CD14-positive monocyte (primary cell): ENCODE data around the gene ADSL. TPM values are rescaled to one million over a fixed set of nuclear protein-coding genes. Genes with fewer than 3 reads are reported as not detected.

Experiments used
- DNase-seq, 3 donors: peaks; one replicate each; pipeline ENCODE4 v3.0.0-alpha.2; 2011 to 2022
- H2AFZ ChIP-seq: 2 replicates; pipeline ENCODE4 v1.6.0; 2012; ENCODE audit warnings: mild to moderate bottlenecking, low read depth, low read length, inconsistent platforms; ENCODE audit not compliant: insufficient read depth, poor library complexity, severe bottlenecking
- H3K27ac ChIP-seq, 2 donors: 1 replicate in 1 of 2; 2 replicates in 1 of 2; pipeline ENCODE4 v1.5.1; 2012 to 2013; ENCODE audit warnings: low read length in 2 of 2, control low read depth in 1 of 2, inconsistent platforms in 1 of 2, low read depth in 1 of 2, mild to moderate bottlenecking in 1 of 2
- H3K27me3 ChIP-seq, 2 donors: one replicate each; pipeline versions ENCODE4 v1.6.0 to v1.6.1; 2011 to 2013; ENCODE audit warnings: low read length in 2 of 2; ENCODE audit not compliant: control insufficient read depth in 2 of 2, insufficient read depth in 2 of 2
- H3K36me3 ChIP-seq, 2 donors: replicated peaks in 1 of 2; 1 replicate in 1 of 2; 2 replicates in 1 of 2; pipeline versions ENCODE4 v1.5.1 to v1.6.1; 2012 to 2013; ENCODE audit warnings: low read length in 2 of 2, control low read depth in 1 of 2, inconsistent platforms in 1 of 2, mild to moderate bottlenecking in 1 of 2; ENCODE audit not compliant: insufficient read depth in 2 of 2, control insufficient read depth in 1 of 2
- H3K4me1 ChIP-seq, 2 donors: 1 replicate in 1 of 2; 2 replicates in 1 of 2; pipeline versions ENCODE4 v1.5.1 to v1.6.1; 2012 to 2013; ENCODE audit warnings: low read length in 2 of 2, control low read depth in 1 of 2, inconsistent platforms in 1 of 2, mild to moderate bottlenecking in 1 of 2, moderate library complexity in 1 of 2; ENCODE audit not compliant: insufficient read depth in 2 of 2, control insufficient read depth in 1 of 2
- H3K4me2 ChIP-seq: replicated peaks from 2 replicates; pipeline ENCODE3; 2012; ENCODE audit warnings: low read length, moderate library complexity, mild to moderate bottlenecking; ENCODE audit not compliant: poor library complexity, severe bottlenecking; ENCODE audit errors: extremely low read depth
- H3K4me3 ChIP-seq, 3 experiments: fragments of 200-600 bp in 1 of 3; sonication (generic) in 1 of 3; replicated peaks in 1 of 3; 1 replicate in 2 of 3; 2 replicates in 1 of 3; pipeline ENCODE4 v1.5.1; 2011 to 2013; ENCODE audit warnings: low read length in 3 of 3, mild to moderate bottlenecking in 3 of 3, control low read depth in 2 of 3, low read depth in 2 of 3, inconsistent platforms in 1 of 3, moderate library complexity in 1 of 3
- H3K79me2 ChIP-seq: 2 replicates; pipeline ENCODE4 v1.6.0; 2012; ENCODE audit warnings: mild to moderate bottlenecking, control low read depth, inconsistent platforms, low read length, moderate library complexity; ENCODE audit not compliant: insufficient read depth
- H3K9ac ChIP-seq: 2 replicates; pipeline ENCODE4 v1.6.0; 2017; ENCODE audit warnings: low read length, mild to moderate bottlenecking; ENCODE audit not compliant: insufficient read depth, poor library complexity, severe bottlenecking
- H3K9me3 ChIP-seq, 2 donors: replicated peaks in 1 of 2; 1 replicate in 1 of 2; 2 replicates in 1 of 2; pipeline versions ENCODE4 v1.5.1 to v1.6.1; 2012 to 2013; ENCODE audit warnings: low read length in 2 of 2, control low read depth in 1 of 2; ENCODE audit not compliant: control insufficient read depth in 1 of 2, insufficient read depth in 1 of 2
- H4K20me1 ChIP-seq: 2 replicates; pipeline ENCODE4 v1.6.0; 2012; ENCODE audit warnings: mild to moderate bottlenecking, low read length, control low read depth, moderate library complexity; ENCODE audit not compliant: insufficient read depth
- H3K27ac Mint-ChIP-seq, 7 donors: one replicate each; pipeline ENCODE4 v1.8.0; 2020; ENCODE audit warnings: mild to moderate bottlenecking in 7 of 7, mixed read lengths in 7 of 7, moderate library complexity in 6 of 7, inconsistent platforms in 2 of 7
- H3K27me3 Mint-ChIP-seq, 3 donors: one replicate each; pipeline ENCODE4 v1.8.0; 2021 to 2022; ENCODE audit warnings: low read depth in 3 of 3, mild to moderate bottlenecking in 3 of 3, mixed read lengths in 3 of 3, moderate library complexity in 3 of 3, inconsistent platforms in 1 of 3
- H3K36me3 Mint-ChIP-seq, 2 donors: one replicate each; pipeline ENCODE4 v1.8.0; 2020; ENCODE audit warnings: mixed read lengths in 2 of 2, inconsistent platforms in 1 of 2, mild to moderate bottlenecking in 1 of 2
- H3K4me1 Mint-ChIP-seq: one replicate; pipeline ENCODE4 v1.8.0; 2020; ENCODE audit warnings: mild to moderate bottlenecking, mixed read lengths
- H3K4me3 Mint-ChIP-seq, 2 donors: one replicate each; pipeline ENCODE4 v1.8.0; 2020; ENCODE audit warnings: mild to moderate bottlenecking in 2 of 2, mixed read lengths in 2 of 2, moderate library complexity in 1 of 2
- H3K9me3 Mint-ChIP-seq, 7 donors: one replicate each; pipeline ENCODE4 v1.8.0; 2020 to 2022; ENCODE audit warnings: mixed read lengths in 7 of 7, mild to moderate bottlenecking in 6 of 7, moderate library complexity in 6 of 7, inconsistent platforms in 2 of 7
- WGBS: methylation state at CpG from one replicate; pipeline ENCODE4 v1.1.5; 2013; ENCODE audit warnings: missing lambda C conversion rate; ENCODE audit not compliant: insufficient coverage; 5-methylcytosine and 5-hydroxymethylcytosine counted together
- intact Hi-C, 2 donors: fragments of 100-400 bp; cut with micrococcal nuclease; formaldehyde crosslinking; loops; one replicate each; pipeline versions ENCODE4 v1.15.0 to v1.15.1; 2023
- polyA plus RNA-seq, 3 donors: library from polyadenylated mRNA; depleted of rRNA in 1 of 3; unstranded in 2 of 3; stranded (reverse) in 1 of 3; fragments of 300-500 nt in 2 of 3; fragments of >200 nt in 1 of 3; fragmentation: Illumina TruSeq in 2 of 3; gene quantifications; 1 replicate in 2 of 3; 2 replicates in 1 of 3; pipeline ENCODE4 v1.2.3, GENCODE V29; 2012 to 2021
- TF ChIP-seq, protein P1 (sequence below): fragments of 200-600 bp; IDR thresholded peaks from one replicate; pipeline ENCODE4 v1.8.0; 2022; ENCODE audit warnings: antibody characterized with exemption, mild to moderate bottlenecking

The ADSL gene
- polyA plus RNA-seq, 3 donors, result 56.7 to 82.3 (median 65.1) TPM

DNA sequence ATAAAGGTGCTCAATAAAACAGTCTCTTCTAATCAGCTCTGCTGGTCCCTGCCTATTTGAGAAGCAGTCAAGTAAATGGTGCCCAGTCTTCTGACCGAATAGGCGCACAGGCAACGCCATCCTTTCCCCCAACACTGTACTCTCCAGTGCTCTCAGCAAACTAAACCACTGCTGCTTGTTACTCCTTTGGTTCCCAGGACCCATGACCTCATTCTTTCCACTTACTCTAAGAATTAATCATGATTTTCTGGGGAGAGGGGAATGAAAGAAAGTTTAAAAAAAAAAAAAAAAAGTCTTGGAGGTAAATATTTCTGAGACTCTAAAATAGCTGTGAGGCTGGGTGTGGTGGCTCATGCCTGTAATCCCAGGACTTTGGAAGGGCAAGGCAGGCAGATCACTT lies 87.8 kb downstream of the ADSL start:
- H3K9me3 ChIP-seq, result no peaks in the 10 kb centered on the region
- H3K27ac ChIP-seq, result peak overlapping the region; percentile 73 to 76
- H3K4me3 ChIP-seq, result peak overlapping the region in 1 of 3 experiments; percentile 70
- Mint-ChIP-seq H3K9me3 (no peaks in the 10 kb centered on the region), H3K4me3 (no peak overlapping the region), H3K4me1 (peaks cover 84% of the 10 kb centered on the region), H3K27me3 (peaks cover 0 to 1% (median 0%) of the 10 kb centered on the region in 3 donors), H3K36me3 (peaks cover 44 to 65% of the 10 kb centered on the region in 2 donors), H3K27ac (peak overlapping the region; percentile 82 to 98 (median 92))
- H3K36me3 ChIP-seq, result peaks cover 35 to 48% of the 10 kb centered on the region in 2 donors
- no peak overlapping the region for H3K9ac ChIP-seq
- H3K27me3 ChIP-seq, result no peaks in the 10 kb centered on the region
- peaks cover 94% of the 10 kb centered on the region for H3K79me2 ChIP-seq
- intact Hi-C loops, result no loop called here
- peaks cover 100% of the 10 kb centered on the region for H4K20me1 ChIP-seq
- no peak overlapping the region for H2AFZ ChIP-seq
- DNase-seq, result no peak
- no CpG with 5 or more reads among the region's 3 CpGs for WGBS
- TF ChIP-seq, protein P1, sequence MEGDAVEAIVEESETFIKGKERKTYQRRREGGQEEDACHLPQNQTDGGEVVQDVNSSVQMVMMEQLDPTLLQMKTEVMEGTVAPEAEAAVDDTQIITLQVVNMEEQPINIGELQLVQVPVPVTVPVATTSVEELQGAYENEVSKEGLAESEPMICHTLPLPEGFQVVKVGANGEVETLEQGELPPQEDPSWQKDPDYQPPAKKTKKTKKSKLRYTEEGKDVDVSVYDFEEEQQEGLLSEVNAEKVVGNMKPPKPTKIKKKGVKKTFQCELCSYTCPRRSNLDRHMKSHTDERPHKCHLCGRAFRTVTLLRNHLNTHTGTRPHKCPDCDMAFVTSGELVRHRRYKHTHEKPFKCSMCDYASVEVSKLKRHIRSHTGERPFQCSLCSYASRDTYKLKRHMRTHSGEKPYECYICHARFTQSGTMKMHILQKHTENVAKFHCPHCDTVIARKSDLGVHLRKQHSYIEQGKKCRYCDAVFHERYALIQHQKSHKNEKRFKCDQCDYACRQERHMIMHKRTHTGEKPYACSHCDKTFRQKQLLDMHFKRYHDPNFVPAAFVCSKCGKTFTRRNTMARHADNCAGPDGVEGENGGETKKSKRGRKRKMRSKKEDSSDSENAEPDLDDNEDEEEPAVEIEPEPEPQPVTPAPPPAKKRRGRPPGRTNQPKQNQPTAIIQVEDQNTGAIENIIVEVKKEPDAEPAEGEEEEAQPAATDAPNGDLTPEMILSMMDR, result no peak
- peaks cover 74 to 77% of the 10 kb centered on the region in 2 donors for H3K4me1 ChIP-seq
- H3K4me2 ChIP-seq, result no peak overlapping the region

DNA sequence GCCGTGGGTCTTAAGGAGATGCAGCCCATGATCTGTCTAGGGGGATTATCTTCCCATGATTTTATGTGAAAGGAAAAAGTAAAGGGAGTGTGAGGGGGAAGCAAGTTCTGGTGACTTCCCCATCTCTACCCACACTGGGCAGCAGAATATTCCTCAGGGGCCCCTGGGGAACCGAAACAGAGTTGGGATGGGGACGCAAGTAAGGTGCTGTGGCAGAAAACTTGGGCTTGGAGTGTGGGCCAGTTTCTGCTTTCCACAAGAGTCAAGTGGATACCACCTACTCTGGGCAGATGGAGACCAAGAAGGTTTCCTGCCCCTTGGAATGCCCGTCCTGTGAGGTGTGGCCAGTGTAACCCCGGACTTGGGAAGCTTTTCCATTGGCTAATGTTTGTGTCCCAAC lies 88.4 kb downstream of the ADSL start:
- Mint-ChIP-seq H3K9me3 (no peaks in the 10 kb centered on the region), H3K4me3 (peak overlapping the region; percentile 31 to 37), H3K36me3 (peaks cover 40 to 65% of the 10 kb centered on the region in 2 donors), H3K4me1 (peaks cover 86% of the 10 kb centered on the region), H3K27ac (peak overlapping the region; percentile 88 to 98 (median 92)), H3K27me3 (peaks cover 0 to 3% (median 0%) of the 10 kb centered on the region in 3 donors)
- Histone ChIP-seq H3K27ac (peak overlapping the region; percentile 73 to 76), H3K4me1 (peaks cover 80 to 84% of the 10 kb centered on the region in 2 donors), H2AFZ (no peak overlapping the region), H3K4me2 (peak overlapping the region; percentile 79), H3K36me3 (peaks cover 29 to 42% of the 10 kb centered on the region in 2 donors), H3K9ac (no peak overlapping the region), H3K4me3 (peak overlapping the region in 1 of 3 experiments; percentile 70), H3K79me2 (peaks cover 94% of the 10 kb centered on the region), H4K20me1 (peaks cover 100% of the 10 kb centered on the region), H3K27me3 (no peaks in the 10 kb centered on the region), H3K9me3 (no peaks in the 10 kb centered on the region)
- TF ChIP-seq, protein P1, result no peak
- WGBS, result no CpG with 5 or more reads among the region's 5 CpGs
- peak in 2 of 3 donors; percentile 51 to 58 for DNase-seq
- intact Hi-C loops, result loop anchor here in 1 of 2 donors (5.0 kb wide), 1 partner anchor 58 kb away; no protein-coding TSS in a partner anchor
